ENCODE data around the gene SERF1A. TPM values are rescaled to one million over a fixed set of nuclear protein-coding genes. Genes with fewer than 3 reads are reported as not detected.
A peak's percentile ranks its signal among the peaks of the same experiment; 100 is the strongest.
"Not testable (repeated sequence)": the region's sequence is repeated elsewhere in the genome, so short reads cannot be mapped to it uniquely, and the experiment has no call there.

The SERF1A gene
- 5.6 and 10.2 TPM in 2 replicates for total RNA-seq (2011; cell fraction: chromatin; rRNA removed; ENCODE audit: low replicate concordance)
- total RNA-seq (2011; cell fraction: nucleolus; rRNA removed): 5.0 and 5.1 TPM in 2 replicates
- 6.0 and 13.2 TPM in 2 replicates for total RNA-seq (2011; cell fraction: nucleoplasm; rRNA removed)
- total RNA-seq (2014; rRNA removed): 1.3 and 2.0 TPM in 2 replicates
- total RNA-seq (2014; rRNA removed; fragmentation: Illumina TruSeq; extraction: Trizol): 1.7 and 3.6 TPM in 2 replicates
- 3.1 and 4.0 TPM in 2 replicates for total RNA-seq (2015; rRNA removed; fragmentation: Illumina TruSeq; extraction: Trizol)
- 0.71 and 3.3 TPM in 2 replicates for total RNA-seq (2021)
- 1.2 TPM in 2 replicates for polyA plus RNA-seq (2011; rRNA removed)
- polyA plus RNA-seq (2011; cell fraction: cytosol; rRNA removed): 0.21 and 1.0 TPM in 2 replicates
- 0.27 and 0.85 TPM in 2 replicates for polyA plus RNA-seq (2011; cell fraction: nucleus; rRNA removed)
- polyA plus RNA-seq (2012): 0.82 and 2.5 TPM in 2 replicates
- polyA plus RNA-seq (2014; fragmentation: Illumina TruSeq; extraction: Trizol): 0.89 and 1.7 TPM in 2 replicates
- 1 to 10 TPM; 2.9 to 3.0 TPM for polyA plus RNA-seq (2014; fragmentation: Nextera tagmentation; extraction: Ambion mirVana)
- 0.38 and 3.2 TPM in 2 replicates for polyA plus RNA-seq (2014; rRNA removed)
- polyA minus RNA-seq (2011; rRNA and poly(A)+ RNA removed): 1.5 and 2.4 TPM in 2 replicates
- polyA minus RNA-seq (2011; cell fraction: cytosol; rRNA and poly(A)+ RNA removed): not detected in 2 replicates
- 1.7 and 2.3 TPM in 2 replicates for polyA minus RNA-seq (2011; cell fraction: nucleus; rRNA and poly(A)+ RNA removed)
- percentile 31 among the genes with signal in this experiment for Bru-seq, nascent RNA
- percentile 26 among the genes with signal in this experiment for BruChase-seq, experiment 1, labeled RNA remaining after a 2-hour chase
- BruChase-seq, experiment 2, labeled RNA remaining after a 6-hour chase: percentile 26 among the genes with signal in this experiment
- long read RNA-seq, experiment 1, transcript SERF1A-201 (3 exons, 963 nt): major isoform, 18 of 22 reads
- long read RNA-seq, experiment 1, partial matches to known transcripts: 1 of 22 reads
- long read RNA-seq, experiment 1, other reads (novel, unspliced or antisense): 2 of 22 reads
- long read RNA-seq, experiment 2, partial matches to known transcripts: 0 of 5 reads
- long read RNA-seq, experiment 2, other reads (novel, unspliced or antisense): 1 of 5 reads
- long read RNA-seq, experiment 3, transcript SERF1A-201 (3 exons, 963 nt): major isoform, 6 of 9 reads
- long read RNA-seq, experiment 3, partial matches to known transcripts: 0 of 9 reads
- long read RNA-seq, experiment 3, other reads (novel, unspliced or antisense): 3 of 9 reads

GRCh38 chr5:70900533-70901271, at the start of gene SERF1A:
TSS of gene SERF1A (plus strand) at chr5:70900669. CDS start at chr5:70900870, 201 bp downstream.
- H3K9me3 ChIP-seq (replicated peaks; ENCODE audit: control insufficient read depth, insufficient read depth, low read depth, low read length); in situ Hi-C loops (cut with MboI); H3K27ac ChIP-seq (ENCODE audit: extremely low read depth, low read depth, low read length); H3K27me3 ChIP-seq (ENCODE audit: control insufficient read depth in 2 of 2, insufficient read depth in 2 of 2, low read length in 2 of 2); H4K20me1 ChIP-seq (replicated peaks; ENCODE audit: control insufficient read depth, insufficient read depth, low read length); H3K9ac ChIP-seq (ENCODE audit: insufficient read depth in 1 of 2, low read depth in 2 of 2, low read length in 2 of 2); H3K9me1 ChIP-seq (ENCODE audit: control insufficient read depth, insufficient read depth, low read length); FAIRE-seq; H3K36me3 ChIP-seq (ENCODE audit: control insufficient read depth, insufficient read depth, low read length); DNase-seq (ENCODE audit: extremely low read depth in 1 of 4, low spot score in 3 of 4); CTCF ChIA-PET (ENCODE audit: low intra/inter-chr PET ratio); POLR2A ChIA-PET; H3K4me2 ChIP-seq (ENCODE audit: insufficient read depth, low read length); H3K4me3 ChIP-seq; H2AFZ ChIP-seq (ENCODE audit: low read depth, low read length); H3K79me2 ChIP-seq (ENCODE audit: control insufficient read depth, insufficient read depth, low read length); intact Hi-C loops (cut with micrococcal nuclease); H3K4me1 ChIP-seq (replicated peaks in 1 of 2; ENCODE audit: control insufficient read depth in 2 of 2, insufficient read depth in 2 of 2, low read length in 2 of 2): not testable (repeated sequence)
- ATAC-seq: peak; percentile 98
- TSS peak; percentile 78 for BruUV-seq (replicated peaks)
- WGBS (ENCODE audit: insufficient coverage, low coverage, missing lambda C conversion rate): no CpG with 5 or more reads among the region's 66 CpGs

- DNase-seq (ENCODE audit: extremely low read depth in 1 of 4, low spot score in 3 of 4); H3K4me1 ChIP-seq (replicated peaks in 1 of 2; ENCODE audit: control insufficient read depth in 2 of 2, insufficient read depth in 2 of 2, low read length in 2 of 2); CTCF ChIA-PET (ENCODE audit: low intra/inter-chr PET ratio); FAIRE-seq; H3K9me3 ChIP-seq (replicated peaks; ENCODE audit: control insufficient read depth, insufficient read depth, low read depth, low read length); H3K4me2 ChIP-seq (ENCODE audit: insufficient read depth, low read length); H3K27ac ChIP-seq (ENCODE audit: extremely low read depth, low read depth, low read length); H3K9me1 ChIP-seq (ENCODE audit: control insufficient read depth, insufficient read depth, low read length); BruUV-seq (replicated peaks); H3K4me3 ChIP-seq; ATAC-seq; H3K36me3 ChIP-seq (ENCODE audit: control insufficient read depth, insufficient read depth, low read length); intact Hi-C loops (cut with micrococcal nuclease); POLR2A ChIA-PET; in situ Hi-C loops (cut with MboI); H3K27me3 ChIP-seq (ENCODE audit: control insufficient read depth in 2 of 2, insufficient read depth in 2 of 2, low read length in 2 of 2); H3K9ac ChIP-seq (ENCODE audit: insufficient read depth in 1 of 2, low read depth in 2 of 2, low read length in 2 of 2); H4K20me1 ChIP-seq (replicated peaks; ENCODE audit: control insufficient read depth, insufficient read depth, low read length); H2AFZ ChIP-seq (ENCODE audit: low read depth, low read length); H3K79me2 ChIP-seq (ENCODE audit: control insufficient read depth, insufficient read depth, low read length): not testable (repeated sequence)
- WGBS (ENCODE audit: insufficient coverage, low coverage, missing lambda C conversion rate): no CpG with 5 or more reads among the region's 2 CpGs
Observed at GRCh38 chr5:70866778-70867177, 33.7 kb upstream of the SERF1A start.

- H3K27ac ChIP-seq (ENCODE audit: extremely low read depth, low read depth, low read length); POLR2A ChIA-PET; H3K9me3 ChIP-seq (replicated peaks; ENCODE audit: control insufficient read depth, insufficient read depth, low read depth, low read length); H3K79me2 ChIP-seq (ENCODE audit: control insufficient read depth, insufficient read depth, low read length); CTCF ChIA-PET (ENCODE audit: low intra/inter-chr PET ratio); in situ Hi-C loops (cut with MboI); H3K9me1 ChIP-seq (ENCODE audit: control insufficient read depth, insufficient read depth, low read length); BruUV-seq (replicated peaks); H3K9ac ChIP-seq (ENCODE audit: insufficient read depth in 1 of 2, low read depth in 2 of 2, low read length in 2 of 2); DNase-seq (ENCODE audit: extremely low read depth in 1 of 4, low spot score in 3 of 4); FAIRE-seq; H3K27me3 ChIP-seq (ENCODE audit: control insufficient read depth in 2 of 2, insufficient read depth in 2 of 2, low read length in 2 of 2); H2AFZ ChIP-seq (ENCODE audit: low read depth, low read length); H3K4me1 ChIP-seq (replicated peaks in 1 of 2; ENCODE audit: control insufficient read depth in 2 of 2, insufficient read depth in 2 of 2, low read length in 2 of 2); H3K4me2 ChIP-seq (ENCODE audit: insufficient read depth, low read length); ATAC-seq; H3K4me3 ChIP-seq; H4K20me1 ChIP-seq (replicated peaks; ENCODE audit: control insufficient read depth, insufficient read depth, low read length); H3K36me3 ChIP-seq (ENCODE audit: control insufficient read depth, insufficient read depth, low read length); intact Hi-C loops (cut with micrococcal nuclease): not testable (repeated sequence)
- no CpG with 5 or more reads among the region's 1 CpG for WGBS (ENCODE audit: insufficient coverage, low coverage, missing lambda C conversion rate)
Observed at GRCh38 chr5:70870626-70871025, 29.8 kb upstream of the SERF1A start.
